Stimulated activated CD8-positive, alpha-beta memory T cell treated with anti-CD3 and anti-CD28 coated beads, Interleukin-4, amount 100 ng/mL, for 24 hours (primary cell): ENCODE data around the gene RRBP1.

Experiments used
- DNase-seq: peaks from one replicate; pipeline ENCODE4 v3.0.0-alpha.2; 2020; ENCODE audit warnings: low read depth

The RRBP1 gene

GRCh38 chr20:17572034-17572638, 109.9 kb downstream of the RRBP1 start:
- DNase-seq = no peak

GRCh38 chr20:17571153-17571527, 110.9 kb downstream of the RRBP1 start:
- no peak for DNase-seq

- DNase-seq = no peak
These were observed 111.5 kb downstream of the RRBP1 start for GRCh38 chr20:17570347-17571152.

GRCh38 chr20:17569616-17570346, 112.3 kb downstream of the RRBP1 start, which contains the start of gene DSTN:
TSS of gene DSTN (plus strand) at chr20:17570075. CDS start at chr20:17570209, 134 bp downstream.
- DNase-seq = peak; percentile 85

GRCh38 chr20:17568972-17569521, 113.0 kb downstream of the RRBP1 start:
- DNase-seq = no peak

- no peak for DNase-seq
These were observed 113.8 kb downstream of the RRBP1 start for GRCh38 chr20:17568045-17568788.

- no peak for DNase-seq
These were observed 115.7 kb downstream of the RRBP1 start for GRCh38 chr20:17566345-17566744.

GRCh38 chr20:17565169-17565845, 116.7 kb downstream of the RRBP1 start:
- DNase-seq = no peak
